GM19455 (cell line): ENCODE data around the gene ASXL3.

ENCODE experiments used
- ATAC-seq: cut with Tn5 transposase; IDR thresholded peaks from one replicate; pipeline ENCODE4 v1.9.1; 2021; ENCODE audit not compliant: unreplicated experiment

The ASXL3 gene

GRCh38 chr18:33656889-33657448 lies 79.0 kb downstream of the ASXL3 start:
- ATAC-seq = no peak

- ATAC-seq = no peak
Measured at GRCh38 chr18:33660696-33661310, 82.8 kb downstream of the ASXL3 start.

GRCh38 chr18:33664241-33664874 lies 86.3 kb downstream of the ASXL3 start:
- ATAC-seq = no peak

GRCh38 chr18:33665187-33665586 lies 87.2 kb downstream of the ASXL3 start:
- ATAC-seq = no peak

- no peak for ATAC-seq
Measured at GRCh38 chr18:33665641-33666040, 87.6 kb downstream of the ASXL3 start.

GRCh38 chr18:33666915-33667314 lies 88.9 kb downstream of the ASXL3 start:
- no peak for ATAC-seq

GRCh38 chr18:33669589-33669988 lies 91.6 kb downstream of the ASXL3 start:
- no peak for ATAC-seq

- no peak for ATAC-seq
Measured at GRCh38 chr18:33670029-33670428, 92.0 kb downstream of the ASXL3 start.

GRCh38 chr18:33673689-33674088 lies 95.7 kb downstream of the ASXL3 start:
- ATAC-seq = no peak

- ATAC-seq = no peak
Measured at GRCh38 chr18:33676593-33676992, 98.6 kb downstream of the ASXL3 start.

GRCh38 chr18:33677891-33678290 lies 99.9 kb downstream of the ASXL3 start:
- ATAC-seq = no peak

- no peak for ATAC-seq
Measured at GRCh38 chr18:33682436-33682835, 104.4 kb downstream of the ASXL3 start.

- ATAC-seq = no peak
Measured at GRCh38 chr18:33694593-33694992, 116.6 kb downstream of the ASXL3 start.

GRCh38 chr18:33696332-33697162 lies 118.5 kb downstream of the ASXL3 start:
- ATAC-seq = no peak

GRCh38 chr18:33697498-33697897 lies 119.5 kb downstream of the ASXL3 start:
- no peak for ATAC-seq

GRCh38 chr18:33699372-33699771 lies 121.4 kb downstream of the ASXL3 start:
- no peak for ATAC-seq

- ATAC-seq = peak; percentile 89
Measured at GRCh38 chr18:33700513-33700976, 122.5 kb downstream of the ASXL3 start.

GRCh38 chr18:33702625-33703024 lies 124.6 kb downstream of the ASXL3 start:
- ATAC-seq = no peak

GRCh38 chr18:33706391-33706790 lies 128.4 kb downstream of the ASXL3 start:
- ATAC-seq = no peak

GRCh38 chr18:33708876-33709275 lies 130.9 kb downstream of the ASXL3 start:
- ATAC-seq = no peak

GRCh38 chr18:33710269-33710668 lies 132.2 kb downstream of the ASXL3 start:
- no peak for ATAC-seq

GRCh38 chr18:33711514-33711913 lies 133.5 kb downstream of the ASXL3 start:
- ATAC-seq = no peak
